HUES6 (cell line): ENCODE results near the gene FOXF1.

Source experiments
- H3K27ac ChIP-seq: 2 replicates; pipeline ENCODE4 v1.7.0; 2013; ENCODE audit warnings: low read depth, mild to moderate bottlenecking, low read length, inconsistent platforms
- H3K27me3 ChIP-seq: 2 replicates; pipeline ENCODE4 v1.6.1; 2013; ENCODE audit warnings: low read length; ENCODE audit not compliant: control insufficient read depth, insufficient read depth
- H3K36me3 ChIP-seq: 2 replicates; pipeline ENCODE4 v1.6.1; 2013; ENCODE audit warnings: low read length; ENCODE audit not compliant: control insufficient read depth, insufficient read depth
- H3K4me1 ChIP-seq: 2 replicates; pipeline ENCODE4 v1.6.1; 2013; ENCODE audit warnings: low read length; ENCODE audit not compliant: control insufficient read depth, insufficient read depth
- H3K4me3 ChIP-seq: 2 replicates; pipeline ENCODE4 v1.5.1; 2013; ENCODE audit warnings: low read depth, low read length
- H3K9ac ChIP-seq: one replicate; pipeline ENCODE4 v1.6.1; 2013; ENCODE audit warnings: mild to moderate bottlenecking, low read length
- H3K9me3 ChIP-seq: 2 replicates; pipeline ENCODE4 v1.6.1; 2013; ENCODE audit warnings: low read depth, low read length; ENCODE audit not compliant: control insufficient read depth, insufficient read depth

Gene FOXF1

GRCh38 chr16:86476956-86477534 is 33.3 kb upstream of the FOXF1 start:
- Histone ChIP-seq H3K4me3 (no peak overlapping the region), H3K27me3 (peaks cover 39% of the 10 kb centered on the region; the same call in 1 of the 2 replicates), H3K36me3 (no peaks in the 10 kb centered on the region)

GRCh38 chr16:86477642-86478041 is 32.7 kb upstream of the FOXF1 start:
- Histone ChIP-seq H3K4me1 (no peaks in the 10 kb centered on the region), H3K4me3 (no peak overlapping the region), H3K9ac (no peak overlapping the region), H3K27ac (no peak overlapping the region), H3K36me3 (no peaks in the 10 kb centered on the region), H3K9me3 (peaks cover under 1% of the 10 kb centered on the region; the same call in 1 of the 2 replicates), H3K27me3 (peaks cover 39% of the 10 kb centered on the region; the same call in 1 of the 2 replicates)

More at GRCh38 chr16:86476956-86477534, 33.3 kb upstream of the FOXF1 start:
- H3K9ac ChIP-seq = no peak overlapping the region
- H3K9me3 ChIP-seq = peaks cover 6% of the 10 kb centered on the region
- no peaks in the 10 kb centered on the region for H3K4me1 ChIP-seq
- H3K27ac ChIP-seq = no peak overlapping the region

- Histone ChIP-seq H3K4me1 (no peaks in the 10 kb centered on the region), H3K4me3 (no peak overlapping the region), H3K36me3 (no peaks in the 10 kb centered on the region), H3K27ac (no peak overlapping the region), H3K27me3 (peaks cover 44% of the 10 kb centered on the region; the same call in 1 of the 2 replicates), H3K9me3 (peaks cover 2% of the 10 kb centered on the region), H3K9ac (no peak overlapping the region)
Observed at GRCh38 chr16:86478779-86479178, 31.5 kb upstream of the FOXF1 start.

- Histone ChIP-seq H3K27ac (no peak overlapping the region), H3K4me3 (no peak overlapping the region), H3K9ac (no peak overlapping the region), H3K27me3 (peaks cover 50% of the 10 kb centered on the region; the same call in 1 of the 2 replicates), H3K4me1 (no peaks in the 10 kb centered on the region), H3K9me3 (peaks cover 8% of the 10 kb centered on the region), H3K36me3 (no peaks in the 10 kb centered on the region)
Observed at GRCh38 chr16:86479419-86479818, 30.9 kb upstream of the FOXF1 start.

- Histone ChIP-seq H3K4me1 (no peaks in the 10 kb centered on the region), H3K9me3 (peaks cover 12% of the 10 kb centered on the region), H3K27ac (no peak overlapping the region), H3K4me3 (no peak overlapping the region), H3K36me3 (no peaks in the 10 kb centered on the region), H3K9ac (no peak overlapping the region), H3K27me3 (peaks cover 55% of the 10 kb centered on the region)
Observed at GRCh38 chr16:86480444-86480843, 29.9 kb upstream of the FOXF1 start.

GRCh38 chr16:86481607-86482006 is 28.7 kb upstream of the FOXF1 start:
- Histone ChIP-seq H3K4me1 (no peaks in the 10 kb centered on the region), H3K9me3 (peaks cover 12% of the 10 kb centered on the region), H3K27ac (no peak overlapping the region), H3K9ac (no peak overlapping the region), H3K36me3 (no peaks in the 10 kb centered on the region), H3K27me3 (peaks cover 62% of the 10 kb centered on the region), H3K4me3 (no peak overlapping the region)

- Histone ChIP-seq H3K27ac (no peak overlapping the region), H3K9me3 (peaks cover 12% of the 10 kb centered on the region), H3K4me3 (no peak overlapping the region), H3K27me3 (peaks cover 71% of the 10 kb centered on the region), H3K4me1 (no peaks in the 10 kb centered on the region), H3K9ac (no peak overlapping the region), H3K36me3 (no peaks in the 10 kb centered on the region)
Observed at GRCh38 chr16:86484240-86484639, 26.1 kb upstream of the FOXF1 start.

- Histone ChIP-seq H3K4me3 (no peak overlapping the region), H3K9me3 (peaks cover 12% of the 10 kb centered on the region), H3K27me3 (peaks cover 82% of the 10 kb centered on the region), H3K27ac (no peak overlapping the region), H3K36me3 (no peaks in the 10 kb centered on the region), H3K4me1 (no peaks in the 10 kb centered on the region), H3K9ac (no peak overlapping the region)
Observed at GRCh38 chr16:86485746-86486145, 24.6 kb upstream of the FOXF1 start.

GRCh38 chr16:86490859-86491639 is 19.3 kb upstream of the FOXF1 start:
- Histone ChIP-seq H3K4me1 (peaks cover 22% of the 10 kb centered on the region; the same call in 1 of the 2 replicates), H3K27me3 (peaks cover 100% of the 10 kb centered on the region), H3K9me3 (no peaks in the 10 kb centered on the region), H3K9ac (no peak overlapping the region), H3K4me3 (no peak overlapping the region), H3K27ac (no peak overlapping the region), H3K36me3 (no peaks in the 10 kb centered on the region)

- Histone ChIP-seq H3K4me1 (peaks cover 27% of the 10 kb centered on the region; the same call in 1 of the 2 replicates), H3K27ac (no peak overlapping the region), H3K9ac (no peak overlapping the region), H3K9me3 (no peaks in the 10 kb centered on the region), H3K4me3 (no peak overlapping the region), H3K27me3 (peaks cover 100% of the 10 kb centered on the region), H3K36me3 (no peaks in the 10 kb centered on the region)
Observed at GRCh38 chr16:86491640-86492023, 18.7 kb upstream of the FOXF1 start.

- H3K27ac ChIP-seq = no peak overlapping the region
- H3K4me3 ChIP-seq = no peak overlapping the region
- H3K27me3 ChIP-seq = peaks cover 99% of the 10 kb centered on the region
- H3K9me3 ChIP-seq = no peaks in the 10 kb centered on the region
- peaks cover 27% of the 10 kb centered on the region; the same call in 1 of the 2 replicates for H3K4me1 ChIP-seq
- H3K36me3 ChIP-seq = no peaks in the 10 kb centered on the region
- no peak overlapping the region for H3K9ac ChIP-seq
Observed at GRCh38 chr16:86492267-86492960, 17.9 kb upstream of the FOXF1 start.
